HL-60 (cell line): ENCODE measurements around the gene SCLY.

Experiments used
- CTCF ChIP-seq: IDR thresholded peaks from one replicate; pipeline ENCODE4 v1.5.1; 2011; ENCODE audit warnings: low read length, control low read depth, inconsistent platforms; ENCODE audit not compliant: insufficient read depth
- GABPA ChIP-seq: IDR thresholded peaks from 2 replicates; pipeline ENCODE4 v1.6.1; 2012; ENCODE audit warnings: low read depth
- POLR2AphosphoS5 ChIP-seq: IDR thresholded peaks from 2 replicates; pipeline ENCODE4 v1.6.1; 2012; ENCODE audit warnings: low read depth

GRCh38 chr2:238116298-238117198, 55.7 kb downstream of the SCLY start:
- TF ChIP-seq CTCF: no peak
- no peak for TF ChIP-seq GABPA
- TF ChIP-seq POLR2AphosphoS5: no peak
